ENCODE measurements around the gene TOR1AIP2. TPM values are rescaled to one million over a fixed set of nuclear protein-coding genes. Genes with fewer than 3 reads are reported as not detected.

Gene TOR1AIP2
- total RNA-seq, 4 donors from 2014 or later: 51.1 to 69.8 (median 61.0) TPM

- no peaks in the 10 kb centered on the region for H3K9me3 ChIP-seq
- no peak for DNase-seq
- TF ChIP-seq POLR2A (IDR thresholded peaks at IDR 0.05): no peak
- no peak for TF ChIP-seq CTCF (IDR thresholded peaks at IDR 0.05)
- H3K27ac ChIP-seq: no peak overlapping the region
- peaks cover under 1 to 42% (median 2%) of the 10 kb centered on the region in 3 donors for H3K36me3 ChIP-seq
- no peaks in the 10 kb centered on the region for H3K27me3 ChIP-seq
- intact Hi-C loops (cut with DNase I): no loop called here
- no peaks in the 10 kb centered on the region for H3K4me1 ChIP-seq
- no peak overlapping the region for H3K4me3 ChIP-seq
These were observed 45.4 kb upstream of the TOR1AIP2 start for GRCh38 chr1:179923029-179923428.

- TF ChIP-seq CTCF (IDR thresholded peaks at IDR 0.05) (no peak), POLR2A (IDR thresholded peaks at IDR 0.05) (no peak)
- H3K4me3 ChIP-seq: no peak overlapping the region
- 87 to 90% methylated on average over 8 of the region's 8 CpGs for WGBS, 2 donors
- no peak overlapping the region for H3K27ac ChIP-seq
- H3K9me3 ChIP-seq: no peaks in the 10 kb centered on the region
- H3K4me1 ChIP-seq: no peaks in the 10 kb centered on the region
- H3K27me3 ChIP-seq: no peaks in the 10 kb centered on the region
- peaks cover 9 to 50% (median 10%) of the 10 kb centered on the region in 3 donors for H3K36me3 ChIP-seq
- intact Hi-C loops (cut with DNase I): no loop called here
- DNase-seq: no peak
These were observed 44.6 kb upstream of the TOR1AIP2 start for GRCh38 chr1:179921981-179922872.

GRCh38 chr1:179921472-179921871 is 43.9 kb upstream of the TOR1AIP2 start:
- Histone ChIP-seq H3K36me3 (peaks cover 10 to 58% (median 10%) of the 10 kb centered on the region in 3 donors), H3K27me3 (no peaks in the 10 kb centered on the region), H3K9me3 (no peaks in the 10 kb centered on the region), H3K4me3 (no peak overlapping the region), H3K27ac (no peak overlapping the region), H3K4me1 (no peaks in the 10 kb centered on the region)
- no peak for TF ChIP-seq CTCF (IDR thresholded peaks at IDR 0.05)
- TF ChIP-seq POLR2A (IDR thresholded peaks at IDR 0.05): no peak
- 81 to 87% methylated on average over 1 of the region's 1 CpG for WGBS, 2 donors
- DNase-seq: no peak
- intact Hi-C loops (cut with DNase I): no loop called here

- H3K9me3 ChIP-seq: no peaks in the 10 kb centered on the region
- H3K4me3 ChIP-seq: no peak overlapping the region
- intact Hi-C loops (cut with DNase I): no loop called here
- no peak overlapping the region for H3K27ac ChIP-seq
- H3K36me3 ChIP-seq: peaks cover 10 to 94% (median 16%) of the 10 kb centered on the region in 3 donors
- no peak for TF ChIP-seq POLR2A (IDR thresholded peaks at IDR 0.05)
- peaks cover 0 to 5% (median 0%) of the 10 kb centered on the region in 3 donors for H3K4me1 ChIP-seq
- WGBS, 2 donors: 73 to 85% methylated on average over 9 to 10 of the region's 10 CpGs
- H3K27me3 ChIP-seq: no peaks in the 10 kb centered on the region
- no peak for DNase-seq
These were observed 40.2 kb upstream of the TOR1AIP2 start for GRCh38 chr1:179917601-179918429.

- H3K9me3 ChIP-seq: no peaks in the 10 kb centered on the region
- TF ChIP-seq POLR2A (IDR thresholded peaks at IDR 0.05) (no peak), CTCF (IDR thresholded peaks at IDR 0.05) (no peak)
- WGBS, 2 donors: 97 to 100% methylated on average over 3 of the region's 3 CpGs
- peaks cover 0 to 5% (median 0%) of the 10 kb centered on the region in 3 donors for H3K4me1 ChIP-seq
- H3K4me3 ChIP-seq: no peak overlapping the region
- no peak overlapping the region for H3K27ac ChIP-seq
- intact Hi-C loops (cut with DNase I): no loop called here
- DNase-seq: no peak
- peaks cover 3 to 98% (median 13%) of the 10 kb centered on the region in 3 donors for H3K36me3 ChIP-seq
- no peaks in the 10 kb centered on the region for H3K27me3 ChIP-seq
These were observed 34.2 kb upstream of the TOR1AIP2 start for GRCh38 chr1:179911812-179912211.
